SK-N-SH (cell line): ENCODE results near the gene RAB18. TPM values are rescaled to one million over a fixed set of nuclear protein-coding genes. Genes with fewer than 3 reads are reported as not detected.

Experiments
- CTCF ChIA-PET: fragments of 300-600, 350-600 bp; formaldehyde crosslinking; extraction: SDS; loops from one replicate; lab custom pipeline; 2021; lab: Yijun Ruan, JAX
- POLR2A ChIA-PET: fragments of 350-600 bp; sonication (Branson Sonifier 250); formaldehyde crosslinking; extraction: SDS; loops from one replicate; lab custom pipeline; 2020; ENCODE audit warnings: antibody characterized with exemption, inconsistent platforms; lab: Yijun Ruan, JAX
- DNase-seq: peaks from one replicate; pipeline ENCODE4 v3.0.0; 2012
- H2AFZ ChIP-seq: fragments of 200-600 bp; sonication (generic); 2 replicates; pipeline ENCODE4 v1.8.1; 2016; ENCODE audit warnings: antibody characterized with exemption, mild to moderate bottlenecking, low read depth
- H3F3A ChIP-seq: fragments of 200-600 bp; sonication (generic); replicated peaks from 2 replicates; pipeline ENCODE3; 2016; ENCODE audit warnings: antibody characterized with exemption, mild to moderate bottlenecking; ENCODE audit not compliant: insufficient read depth
- H3K27ac ChIP-seq, 2 experiments: fragments of 200-500 bp in 1 of 2; fragments of 200-600 bp in 1 of 2; sonication (Bioruptor generic) in 1 of 2; sonication (generic), shearing (Covaris generic) in 1 of 2; 2 replicates each; pipeline versions ENCODE4 v1.5.1 to v1.6.1; 2014 to 2016; ENCODE audit warnings: low read depth in 2 of 2, inconsistent platforms in 1 of 2, low read length in 1 of 2, mild to moderate bottlenecking in 1 of 2, mixed read lengths in 1 of 2
- H3K27me3 ChIP-seq: fragments of 200-600 bp; sonication (generic), shearing (Covaris generic); 2 replicates; pipeline ENCODE4 v1.6.1; 2016; ENCODE audit warnings: mixed run types; ENCODE audit not compliant: insufficient read depth
- H3K36me3 ChIP-seq, 2 experiments: fragments of 200-500 bp in 1 of 2; fragments of 200-600 bp in 1 of 2; sonication (Bioruptor generic) in 1 of 2; sonication (generic) in 1 of 2; replicated peaks in 1 of 2; 2 replicates each; pipeline versions ENCODE3 to v1.5.1; 2014 to 2016; ENCODE audit warnings: low read length in 1 of 2, mild to moderate bottlenecking in 1 of 2; ENCODE audit not compliant: insufficient read depth in 2 of 2, control insufficient read depth in 1 of 2
- H3K4me1 ChIP-seq, 2 experiments: fragments of 200-500 bp in 1 of 2; fragments of 200-600 bp in 1 of 2; sonication (Bioruptor generic) in 1 of 2; sonication (generic), shearing (Covaris generic) in 1 of 2; 2 replicates each; pipeline versions ENCODE4 v1.5.1 to v1.6.1; 2014 to 2016; ENCODE audit warnings: low read depth in 1 of 2, low read length in 1 of 2, mixed run types in 1 of 2; ENCODE audit not compliant: insufficient read depth in 2 of 2, control insufficient read depth in 1 of 2
- H3K4me2 ChIP-seq: fragments of 200-600 bp; sonication (generic), shearing (Covaris generic); 2 replicates; pipeline ENCODE4 v1.6.1; 2017; ENCODE audit warnings: mixed run types
- H3K4me3 ChIP-seq, 2 experiments: fragments of 200-500 bp in 1 of 2; fragments of 200-600 bp in 1 of 2; sonication (Bioruptor generic) in 1 of 2; sonication (generic), shearing (Covaris generic) in 1 of 2; 2 replicates each; pipeline versions ENCODE4 v1.5.1 to v1.8.1; 2014 to 2016; ENCODE audit warnings: low read depth in 2 of 2, inconsistent platforms in 1 of 2, low read length in 1 of 2, mild to moderate bottlenecking in 1 of 2, mixed read lengths in 1 of 2, moderate library complexity in 1 of 2
- H3K79me2 ChIP-seq: fragments of 200-600 bp; sonication (generic); 2 replicates; pipeline ENCODE4 v1.8.1; 2017; ENCODE audit warnings: mild to moderate bottlenecking; ENCODE audit not compliant: insufficient read depth
- H3K9ac ChIP-seq: fragments of 200-600 bp; sonication (generic); 2 replicates; pipeline ENCODE4 v1.6.1; 2017; ENCODE audit warnings: mixed run types
- H3K9me2 ChIP-seq: fragments of 200-600 bp; sonication (generic); 2 replicates; pipeline ENCODE4 v1.6.1; 2017; ENCODE audit warnings: mixed run types
- H3K9me3 ChIP-seq: fragments of 200-600 bp; sonication (generic); 2 replicates; pipeline ENCODE4 v1.6.1; 2017; ENCODE audit warnings: mixed run types, mild to moderate bottlenecking, moderate library complexity
- H4K20me1 ChIP-seq: fragments of 200-600 bp; sonication (generic); 2 replicates; pipeline ENCODE4 v1.6.1; 2017; ENCODE audit warnings: mild to moderate bottlenecking, mixed run types; ENCODE audit not compliant: insufficient read depth
- ELF1 ChIP-seq: IDR thresholded peaks from 2 replicates; pipeline ENCODE4 v1.4.0; 2012
- FOSL2 ChIP-seq: IDR thresholded peaks from 2 replicates; pipeline ENCODE4 v1.4.0; 2012; ENCODE audit warnings: low read depth, mild to moderate bottlenecking, moderate library complexity, borderline replicate concordance
- FOXM1 ChIP-seq: IDR thresholded peaks from 2 replicates; pipeline ENCODE4 v1.4.0; 2012; ENCODE audit warnings: low read depth, mild to moderate bottlenecking
- GABPA ChIP-seq: IDR thresholded peaks from 2 replicates; pipeline ENCODE4 v1.4.0; 2012; ENCODE audit warnings: low read depth, mild to moderate bottlenecking
- GATA2 ChIP-seq: sonication (generic); formaldehyde crosslinking; IDR thresholded peaks from 2 replicates; pipeline ENCODE4 v1.5.0; 2020; ENCODE audit warnings: mild to moderate bottlenecking, missing genetic modification reagents
- JUND ChIP-seq: IDR thresholded peaks from 2 replicates; pipeline ENCODE4 v1.4.0; 2012
- POLR2AphosphoS5 ChIP-seq: IDR thresholded peaks from 2 replicates; pipeline ENCODE4 v1.6.1; 2012; ENCODE audit warnings: low read depth, low read length
- SMC3 ChIP-seq: IDR thresholded peaks from 2 replicates; pipeline ENCODE4 v1.6.1; 2012; ENCODE audit warnings: low read depth, low read length, improper control_type of control experiment
- TEAD4 ChIP-seq: IDR thresholded peaks from 2 replicates; pipeline ENCODE4 v1.4.0; 2012; ENCODE audit warnings: mild to moderate bottlenecking, borderline replicate concordance; ENCODE audit not compliant: insufficient read depth
- WGBS: methylation state at CpG from one replicate; pipeline ENCODE4 v1.1.6; 2017; ENCODE audit warnings: low lambda C conversion rate; 5-methylcytosine and 5-hydroxymethylcytosine counted together
- polyA plus RNA-seq, 3 experiments: library from polyadenylated mRNA; depleted of rRNA; stranded (reverse); fragments of >200 nt; gene quantifications; 2 replicates each; pipeline ENCODE4 v1.2.3, GENCODE V29; 2012
- TF ChIP-seq, protein P1 (sequence below): IDR thresholded peaks from 2 replicates; pipeline ENCODE4 v1.6.1; 2012; ENCODE audit warnings: mild to moderate bottlenecking, low read depth, low read length, moderate library complexity
- TF ChIP-seq, protein P2 (sequence below): IDR thresholded peaks from 2 replicates; pipeline ENCODE4 v1.4.0; 2012; ENCODE audit warnings: low read depth
- TF ChIP-seq, protein P3 (sequence below): fragments of 200-600 bp; sonication (generic); IDR thresholded peaks from 2 replicates; pipeline ENCODE4 v1.6.1; 2017; ENCODE audit warnings: antibody characterized with exemption, mild to moderate bottlenecking, moderate library complexity
- TF ChIP-seq, protein P4 (sequence below): IDR thresholded peaks from 2 replicates; pipeline ENCODE4; 2012
- TF ChIP-seq, protein P5 (sequence below): IDR thresholded peaks from 2 replicates; pipeline ENCODE4 v1.4.0; 2012; ENCODE audit warnings: low read depth, borderline replicate concordance
- TF ChIP-seq, protein P6 (sequence below): fragments of 150-350 bp; IDR thresholded peaks from 2 replicates; pipeline ENCODE4 v1.6.1; 2016; ENCODE audit warnings: mild to moderate bottlenecking, low read depth, low read length

RAB18 gene
- polyA plus RNA-seq, 1 of the 3 experiments (the other 2 are of a cell fraction), result 10.2 TPM

DNA sequence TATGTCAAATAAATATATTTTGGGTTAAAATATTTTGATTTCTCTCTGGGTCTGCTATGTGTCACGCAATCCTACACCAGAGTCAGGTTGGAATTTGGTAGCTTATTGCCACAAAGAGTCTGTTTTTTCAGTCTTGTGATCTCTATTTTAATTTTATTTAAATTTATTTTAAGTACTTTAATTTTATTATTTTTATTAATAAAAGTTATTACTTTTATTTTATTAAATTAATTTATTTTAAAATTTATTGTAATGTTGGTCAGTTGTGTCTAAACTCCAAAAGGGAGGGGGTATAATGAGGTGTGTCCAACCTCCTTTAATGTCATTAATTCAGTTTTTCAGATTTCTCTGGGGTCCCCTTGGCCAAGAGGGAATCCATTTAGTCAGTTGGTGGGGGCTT is 42.8 kb upstream of the RAB18 start (continued):
- TF ChIP-seq, protein P1, sequence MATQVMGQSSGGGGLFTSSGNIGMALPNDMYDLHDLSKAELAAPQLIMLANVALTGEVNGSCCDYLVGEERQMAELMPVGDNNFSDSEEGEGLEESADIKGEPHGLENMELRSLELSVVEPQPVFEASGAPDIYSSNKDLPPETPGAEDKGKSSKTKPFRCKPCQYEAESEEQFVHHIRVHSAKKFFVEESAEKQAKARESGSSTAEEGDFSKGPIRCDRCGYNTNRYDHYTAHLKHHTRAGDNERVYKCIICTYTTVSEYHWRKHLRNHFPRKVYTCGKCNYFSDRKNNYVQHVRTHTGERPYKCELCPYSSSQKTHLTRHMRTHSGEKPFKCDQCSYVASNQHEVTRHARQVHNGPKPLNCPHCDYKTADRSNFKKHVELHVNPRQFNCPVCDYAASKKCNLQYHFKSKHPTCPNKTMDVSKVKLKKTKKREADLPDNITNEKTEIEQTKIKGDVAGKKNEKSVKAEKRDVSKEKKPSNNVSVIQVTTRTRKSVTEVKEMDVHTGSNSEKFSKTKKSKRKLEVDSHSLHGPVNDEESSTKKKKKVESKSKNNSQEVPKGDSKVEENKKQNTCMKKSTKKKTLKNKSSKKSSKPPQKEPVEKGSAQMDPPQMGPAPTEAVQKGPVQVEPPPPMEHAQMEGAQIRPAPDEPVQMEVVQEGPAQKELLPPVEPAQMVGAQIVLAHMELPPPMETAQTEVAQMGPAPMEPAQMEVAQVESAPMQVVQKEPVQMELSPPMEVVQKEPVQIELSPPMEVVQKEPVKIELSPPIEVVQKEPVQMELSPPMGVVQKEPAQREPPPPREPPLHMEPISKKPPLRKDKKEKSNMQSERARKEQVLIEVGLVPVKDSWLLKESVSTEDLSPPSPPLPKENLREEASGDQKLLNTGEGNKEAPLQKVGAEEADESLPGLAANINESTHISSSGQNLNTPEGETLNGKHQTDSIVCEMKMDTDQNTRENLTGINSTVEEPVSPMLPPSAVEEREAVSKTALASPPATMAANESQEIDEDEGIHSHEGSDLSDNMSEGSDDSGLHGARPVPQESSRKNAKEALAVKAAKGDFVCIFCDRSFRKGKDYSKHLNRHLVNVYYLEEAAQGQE, result no peak
- no peak for TF ChIP-seq GABPA
- TF ChIP-seq, protein P2, sequence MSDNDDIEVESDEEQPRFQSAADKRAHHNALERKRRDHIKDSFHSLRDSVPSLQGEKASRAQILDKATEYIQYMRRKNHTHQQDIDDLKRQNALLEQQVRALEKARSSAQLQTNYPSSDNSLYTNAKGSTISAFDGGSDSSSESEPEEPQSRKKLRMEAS, result no peak
- no peak for TF ChIP-seq GATA2 (CRISPR knock-in tag)
- TF ChIP-seq FOSL2, result no peak

DNA sequence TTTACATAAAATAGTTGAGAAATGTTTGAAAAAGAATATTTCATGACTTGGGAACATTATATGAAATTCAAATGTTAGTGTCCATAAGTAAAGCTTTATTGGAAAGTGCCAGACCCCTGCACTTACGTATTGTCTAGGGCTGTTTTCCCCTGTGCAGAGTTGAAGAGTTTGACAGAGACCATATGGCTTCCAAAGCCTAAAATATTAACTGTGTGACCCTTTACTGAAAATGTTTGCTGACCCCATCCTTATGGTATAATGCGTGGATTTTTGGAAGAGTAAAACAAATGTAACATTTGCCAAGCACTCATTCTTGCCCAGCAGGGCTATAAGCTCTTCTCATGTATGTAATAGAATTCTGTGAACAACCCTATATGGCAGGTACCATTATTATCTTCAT is 40.1 kb upstream of the RAB18 start:
- H3F3A ChIP-seq, result no peaks in the 10 kb centered on the region
- H3K9me3 ChIP-seq, result no peaks in the 10 kb centered on the region
- peaks cover 16% of the 10 kb centered on the region; the same call in 1 of the 2 replicates for H3K27me3 ChIP-seq
- CTCF ChIA-PET, result no interaction called here
- H3K9me2 ChIP-seq, result no peaks in the 10 kb centered on the region
- no peak for TF ChIP-seq JUND
- TF ChIP-seq, protein P3, sequence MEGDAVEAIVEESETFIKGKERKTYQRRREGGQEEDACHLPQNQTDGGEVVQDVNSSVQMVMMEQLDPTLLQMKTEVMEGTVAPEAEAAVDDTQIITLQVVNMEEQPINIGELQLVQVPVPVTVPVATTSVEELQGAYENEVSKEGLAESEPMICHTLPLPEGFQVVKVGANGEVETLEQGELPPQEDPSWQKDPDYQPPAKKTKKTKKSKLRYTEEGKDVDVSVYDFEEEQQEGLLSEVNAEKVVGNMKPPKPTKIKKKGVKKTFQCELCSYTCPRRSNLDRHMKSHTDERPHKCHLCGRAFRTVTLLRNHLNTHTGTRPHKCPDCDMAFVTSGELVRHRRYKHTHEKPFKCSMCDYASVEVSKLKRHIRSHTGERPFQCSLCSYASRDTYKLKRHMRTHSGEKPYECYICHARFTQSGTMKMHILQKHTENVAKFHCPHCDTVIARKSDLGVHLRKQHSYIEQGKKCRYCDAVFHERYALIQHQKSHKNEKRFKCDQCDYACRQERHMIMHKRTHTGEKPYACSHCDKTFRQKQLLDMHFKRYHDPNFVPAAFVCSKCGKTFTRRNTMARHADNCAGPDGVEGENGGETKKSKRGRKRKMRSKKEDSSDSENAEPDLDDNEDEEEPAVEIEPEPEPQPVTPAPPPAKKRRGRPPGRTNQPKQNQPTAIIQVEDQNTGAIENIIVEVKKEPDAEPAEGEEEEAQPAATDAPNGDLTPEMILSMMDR, result no peak
- TF ChIP-seq, protein P4, sequence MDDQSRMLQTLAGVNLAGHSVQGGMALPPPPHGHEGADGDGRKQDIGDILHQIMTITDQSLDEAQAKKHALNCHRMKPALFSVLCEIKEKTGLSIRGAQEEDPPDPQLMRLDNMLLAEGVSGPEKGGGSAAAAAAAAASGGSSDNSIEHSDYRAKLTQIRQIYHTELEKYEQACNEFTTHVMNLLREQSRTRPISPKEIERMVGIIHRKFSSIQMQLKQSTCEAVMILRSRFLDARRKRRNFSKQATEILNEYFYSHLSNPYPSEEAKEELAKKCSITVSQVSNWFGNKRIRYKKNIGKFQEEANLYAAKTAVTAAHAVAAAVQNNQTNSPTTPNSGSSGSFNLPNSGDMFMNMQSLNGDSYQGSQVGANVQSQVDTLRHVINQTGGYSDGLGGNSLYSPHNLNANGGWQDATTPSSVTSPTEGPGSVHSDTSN, result no peak
- TF ChIP-seq TEAD4, result no peak
- TF ChIP-seq, protein P5, sequence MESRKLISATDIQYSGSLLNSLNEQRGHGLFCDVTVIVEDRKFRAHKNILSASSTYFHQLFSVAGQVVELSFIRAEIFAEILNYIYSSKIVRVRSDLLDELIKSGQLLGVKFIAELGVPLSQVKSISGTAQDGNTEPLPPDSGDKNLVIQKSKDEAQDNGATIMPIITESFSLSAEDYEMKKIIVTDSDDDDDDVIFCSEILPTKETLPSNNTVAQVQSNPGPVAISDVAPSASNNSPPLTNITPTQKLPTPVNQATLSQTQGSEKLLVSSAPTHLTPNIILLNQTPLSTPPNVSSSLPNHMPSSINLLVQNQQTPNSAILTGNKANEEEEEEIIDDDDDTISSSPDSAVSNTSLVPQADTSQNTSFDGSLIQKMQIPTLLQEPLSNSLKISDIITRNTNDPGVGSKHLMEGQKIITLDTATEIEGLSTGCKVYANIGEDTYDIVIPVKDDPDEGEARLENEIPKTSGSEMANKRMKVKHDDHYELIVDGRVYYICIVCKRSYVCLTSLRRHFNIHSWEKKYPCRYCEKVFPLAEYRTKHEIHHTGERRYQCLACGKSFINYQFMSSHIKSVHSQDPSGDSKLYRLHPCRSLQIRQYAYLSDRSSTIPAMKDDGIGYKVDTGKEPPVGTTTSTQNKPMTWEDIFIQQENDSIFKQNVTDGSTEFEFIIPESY, result no peak
- no peak for TF ChIP-seq POLR2AphosphoS5
- TF ChIP-seq, protein P1, result no peak
- TF ChIP-seq ELF1, result no peak
- no peak for TF ChIP-seq SMC3
- TF ChIP-seq, protein P6, sequence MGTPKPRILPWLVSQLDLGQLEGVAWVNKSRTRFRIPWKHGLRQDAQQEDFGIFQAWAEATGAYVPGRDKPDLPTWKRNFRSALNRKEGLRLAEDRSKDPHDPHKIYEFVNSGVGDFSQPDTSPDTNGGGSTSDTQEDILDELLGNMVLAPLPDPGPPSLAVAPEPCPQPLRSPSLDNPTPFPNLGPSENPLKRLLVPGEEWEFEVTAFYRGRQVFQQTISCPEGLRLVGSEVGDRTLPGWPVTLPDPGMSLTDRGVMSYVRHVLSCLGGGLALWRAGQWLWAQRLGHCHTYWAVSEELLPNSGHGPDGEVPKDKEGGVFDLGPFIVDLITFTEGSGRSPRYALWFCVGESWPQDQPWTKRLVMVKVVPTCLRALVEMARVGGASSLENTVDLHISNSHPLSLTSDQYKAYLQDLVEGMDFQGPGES, result no peak
- TF ChIP-seq FOXM1, result no peak
- DNase-seq, result no peak
- no peaks in the 10 kb centered on the region for H3K4me1 ChIP-seq
- H3K36me3 ChIP-seq, result no peaks in the 10 kb centered on the region
- no peak overlapping the region for H3K27ac ChIP-seq
- WGBS, result 0% methylated on average over 2 of the region's 2 CpGs
- no peaks in the 10 kb centered on the region for H3K79me2 ChIP-seq
- H3K4me2 ChIP-seq, result no peak overlapping the region
- no peaks in the 10 kb centered on the region for H4K20me1 ChIP-seq
- H3K9ac ChIP-seq, result no peak overlapping the region
- no peak overlapping the region for H3K4me3 ChIP-seq
- POLR2A ChIA-PET, result no interaction called here
- H2AFZ ChIP-seq, result no peak overlapping the region
